ENCODE results near the gene UNC13D.
"Not testable (repeated sequence)": the region's sequence is repeated elsewhere in the genome, so short reads cannot be mapped to it uniquely, and the experiment has no call there.

Gene UNC13D

DNA sequence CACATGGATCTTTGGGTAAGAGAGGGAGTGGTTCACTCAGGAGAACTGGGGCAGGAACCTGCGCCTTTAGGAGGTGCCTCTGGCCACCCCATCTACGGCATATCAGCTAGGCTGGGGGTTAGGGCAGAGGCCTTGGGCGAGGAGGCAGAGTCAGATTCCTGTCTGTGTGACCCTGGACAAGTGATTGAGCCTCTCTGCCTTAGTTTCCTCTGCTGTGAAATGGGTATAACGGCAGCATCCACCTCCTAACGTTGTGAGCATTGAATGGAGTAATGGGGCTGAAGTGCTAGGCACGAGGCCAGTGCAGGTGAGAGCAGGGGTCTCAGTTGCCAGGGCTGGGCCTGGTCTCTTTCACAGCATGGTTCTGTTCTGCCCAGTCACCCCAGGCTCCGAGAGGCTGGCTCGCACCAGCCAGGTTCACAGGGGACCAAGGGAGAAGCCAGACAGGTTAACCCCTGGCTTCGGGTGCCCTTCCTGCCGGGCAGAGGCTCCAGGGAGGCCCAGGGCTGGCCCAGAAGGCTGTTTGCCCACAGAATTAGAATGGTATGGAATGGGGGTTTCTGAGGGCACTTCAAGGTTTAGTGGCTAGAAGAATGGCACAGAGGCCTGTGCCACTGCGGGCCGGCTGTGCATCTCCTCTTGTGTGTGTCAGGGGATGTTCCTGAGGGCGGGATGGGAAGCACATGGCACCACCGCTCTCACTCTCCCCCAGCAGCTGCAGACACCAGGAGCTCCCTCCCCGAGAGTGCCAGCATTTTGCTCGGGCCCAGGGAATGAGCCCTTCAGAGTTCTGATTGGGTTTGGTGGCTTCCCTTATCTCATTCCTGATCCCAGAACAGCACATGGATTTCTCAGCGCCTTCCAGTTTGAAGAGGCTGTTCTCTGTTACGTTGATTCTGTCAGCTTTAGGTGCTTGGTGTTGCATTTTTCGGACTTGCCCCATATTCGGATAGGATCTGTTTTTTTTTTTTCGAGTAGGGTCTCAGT is 23.8 kb downstream of the UNC13D start:
- no peak for DNase-seq

DNA sequence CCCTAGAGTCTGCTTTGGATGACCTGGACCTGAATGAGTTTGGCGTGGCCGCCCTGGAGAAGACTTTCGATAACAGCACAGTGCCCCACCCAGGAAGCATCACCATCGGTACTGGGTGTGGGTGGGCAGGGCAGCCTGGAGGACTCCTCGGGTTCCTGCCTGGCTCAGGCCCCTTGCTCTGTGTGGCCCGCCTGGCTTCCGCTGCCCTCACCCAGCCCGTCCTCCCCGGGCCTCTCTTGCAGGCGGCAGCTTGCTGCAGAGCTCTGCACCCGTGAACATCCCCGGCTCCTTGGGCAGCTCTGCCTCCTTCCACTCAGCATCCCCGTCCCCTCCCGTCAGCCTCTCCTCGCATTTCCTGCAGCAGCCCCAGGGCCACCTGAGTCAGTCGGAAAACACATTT is 24.5 kb downstream of the UNC13D start:
- DNase-seq, result no peak

DNA sequence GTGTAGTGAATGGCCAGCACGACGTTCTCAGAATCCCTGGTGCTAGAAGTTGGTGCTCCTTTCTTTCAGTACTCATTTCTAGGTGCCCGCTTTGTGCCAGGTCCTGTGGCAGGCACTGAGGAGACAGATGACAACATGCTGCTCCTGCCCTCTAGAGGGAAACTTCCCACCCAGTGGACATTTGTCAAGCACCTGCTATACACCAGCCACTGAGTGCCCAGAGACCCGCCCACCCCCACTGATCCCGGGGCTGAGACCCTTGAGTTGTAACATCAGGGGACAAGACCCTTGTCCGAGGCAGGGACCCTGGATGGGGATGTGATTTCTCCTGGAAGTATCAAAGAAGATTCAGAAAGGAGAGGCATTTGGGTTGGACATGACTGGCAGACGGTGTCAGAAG is 25.1 kb downstream of the UNC13D start:
- no peak for DNase-seq

DNA sequence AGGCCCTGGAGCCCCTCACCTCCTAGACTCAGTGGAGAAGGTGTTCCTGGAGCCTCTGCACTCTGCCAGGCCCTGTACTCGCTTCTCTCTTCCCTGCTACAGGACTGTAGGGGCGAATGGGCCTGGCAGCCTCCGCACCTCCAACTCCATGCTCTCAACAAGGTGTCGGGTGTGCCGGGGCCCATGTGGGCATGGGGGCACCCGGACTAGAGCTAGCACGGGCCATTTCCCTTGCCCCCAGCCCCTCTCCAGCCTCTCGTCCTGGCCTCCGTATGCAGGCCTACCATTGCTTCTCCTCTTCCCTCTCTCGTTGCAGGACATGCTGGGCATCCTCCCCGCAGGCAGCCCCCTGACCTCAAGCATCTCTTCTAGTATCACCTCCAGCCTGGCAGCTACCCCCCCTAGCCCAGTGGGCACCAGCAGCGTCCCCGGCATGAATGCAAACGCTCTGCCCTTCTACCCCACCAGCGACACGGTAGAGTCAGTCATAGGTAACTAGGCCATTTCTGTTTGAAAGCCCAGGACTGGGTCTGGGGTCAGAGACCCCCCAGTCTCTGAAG is 25.8 kb downstream of the UNC13D start:
- DNase-seq, result no peak

DNA sequence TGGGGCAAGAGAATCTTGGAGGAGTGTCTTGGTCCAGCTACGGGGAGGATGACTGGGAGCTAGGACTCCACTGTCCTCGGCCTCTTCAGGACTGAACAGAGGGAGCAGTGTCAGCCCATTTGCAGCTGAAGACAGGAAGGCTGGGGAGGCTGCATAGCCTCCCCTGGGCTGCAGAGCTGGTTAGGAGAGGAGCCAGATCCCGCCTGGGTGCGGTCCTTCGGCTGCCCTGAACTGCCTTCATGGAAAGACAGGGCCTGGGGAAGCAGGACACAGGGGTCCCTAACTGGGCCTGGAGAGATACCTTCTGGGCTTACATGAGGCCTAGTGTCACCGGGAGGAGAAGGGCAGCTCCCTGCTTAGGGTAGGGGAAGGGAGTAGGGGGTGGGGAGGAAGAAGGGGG is 26.6 kb downstream of the UNC13D start:
- DNase-seq, result no peak

DNA sequence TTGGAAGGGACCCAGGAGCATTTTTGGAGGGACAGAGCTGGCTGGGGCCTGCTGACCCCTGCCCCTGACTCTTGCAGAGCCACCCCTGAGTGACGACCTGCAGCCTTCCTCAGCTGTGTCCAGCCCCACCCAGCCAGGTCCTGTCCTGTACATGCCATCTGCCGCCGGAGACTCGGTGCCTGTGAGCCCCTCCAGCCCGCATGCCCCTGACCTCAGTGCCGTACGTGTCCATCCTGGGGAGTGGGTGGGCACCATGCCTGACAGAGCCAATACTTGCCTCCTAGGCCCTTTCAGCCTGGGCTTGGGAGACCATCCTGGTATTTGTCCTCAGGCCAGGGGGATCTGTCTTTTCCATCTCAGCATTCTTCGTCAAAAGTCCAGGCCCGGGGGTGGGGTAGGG is 27.5 kb downstream of the UNC13D start:
- no peak for DNase-seq

DNA sequence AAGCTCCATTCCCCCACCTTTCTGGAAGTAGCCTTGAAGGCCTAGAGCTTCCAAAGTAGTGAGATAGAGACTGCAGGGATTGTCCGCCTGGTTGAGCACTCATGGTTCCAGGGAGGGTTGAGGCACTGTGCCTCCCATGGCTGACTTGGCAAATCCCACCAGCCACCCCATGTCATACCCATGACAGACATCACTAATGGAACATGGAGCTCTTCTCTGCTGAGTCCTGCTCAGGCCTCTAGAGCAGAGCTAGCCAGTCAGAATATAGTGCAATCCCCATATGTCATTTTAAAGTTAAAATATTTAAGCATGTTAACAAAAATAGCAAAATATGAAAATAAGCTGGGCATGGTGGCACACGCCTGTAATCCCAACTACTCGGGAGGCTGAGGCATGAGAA is 28.8 kb downstream of the UNC13D start:
- DNase-seq, result no peak

DNA sequence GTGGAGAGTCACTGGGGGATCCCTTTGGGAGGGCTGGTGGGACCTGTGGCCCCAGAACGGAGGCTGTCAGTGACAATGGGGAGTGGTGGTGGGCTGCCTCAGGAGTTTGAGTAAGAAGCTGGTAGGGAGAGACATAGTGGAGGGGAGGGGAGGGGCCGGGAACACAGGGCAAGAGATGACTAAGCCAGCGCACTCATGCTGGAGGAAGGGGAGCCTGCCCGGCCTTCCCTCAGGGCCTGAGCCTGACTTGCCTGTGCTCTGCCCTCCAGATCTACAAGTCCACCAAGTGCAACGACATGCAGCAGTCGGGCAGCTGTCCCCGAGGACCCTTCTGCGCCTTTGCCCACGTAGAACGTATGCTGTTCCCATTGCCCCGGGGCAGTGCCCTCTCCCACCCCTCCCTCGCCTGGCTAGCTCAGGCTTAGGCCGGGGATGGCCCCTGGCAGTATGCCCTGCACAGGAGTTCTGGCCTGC is 29.3 kb downstream of the UNC13D start:
- no peak for DNase-seq

DNA sequence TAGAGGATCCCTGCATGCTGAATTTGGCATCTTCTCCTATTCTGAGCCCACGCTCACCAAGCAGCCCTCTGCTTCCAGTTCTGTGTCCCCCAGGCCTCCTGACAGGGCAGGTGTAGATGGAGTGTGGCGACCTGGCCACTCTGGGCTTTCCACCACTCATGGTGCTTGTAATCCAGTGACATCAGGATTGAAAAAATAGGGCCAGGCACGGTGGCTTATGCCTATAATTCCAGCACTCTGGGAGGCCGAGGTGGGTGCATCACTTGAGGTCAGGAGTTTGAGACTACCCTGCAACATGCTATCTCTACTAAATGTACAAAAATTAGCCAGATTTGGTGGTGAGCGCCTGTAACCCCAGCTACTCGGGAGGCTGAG is 30.2 kb downstream of the UNC13D start:
- DNase-seq, result no peak

DNA sequence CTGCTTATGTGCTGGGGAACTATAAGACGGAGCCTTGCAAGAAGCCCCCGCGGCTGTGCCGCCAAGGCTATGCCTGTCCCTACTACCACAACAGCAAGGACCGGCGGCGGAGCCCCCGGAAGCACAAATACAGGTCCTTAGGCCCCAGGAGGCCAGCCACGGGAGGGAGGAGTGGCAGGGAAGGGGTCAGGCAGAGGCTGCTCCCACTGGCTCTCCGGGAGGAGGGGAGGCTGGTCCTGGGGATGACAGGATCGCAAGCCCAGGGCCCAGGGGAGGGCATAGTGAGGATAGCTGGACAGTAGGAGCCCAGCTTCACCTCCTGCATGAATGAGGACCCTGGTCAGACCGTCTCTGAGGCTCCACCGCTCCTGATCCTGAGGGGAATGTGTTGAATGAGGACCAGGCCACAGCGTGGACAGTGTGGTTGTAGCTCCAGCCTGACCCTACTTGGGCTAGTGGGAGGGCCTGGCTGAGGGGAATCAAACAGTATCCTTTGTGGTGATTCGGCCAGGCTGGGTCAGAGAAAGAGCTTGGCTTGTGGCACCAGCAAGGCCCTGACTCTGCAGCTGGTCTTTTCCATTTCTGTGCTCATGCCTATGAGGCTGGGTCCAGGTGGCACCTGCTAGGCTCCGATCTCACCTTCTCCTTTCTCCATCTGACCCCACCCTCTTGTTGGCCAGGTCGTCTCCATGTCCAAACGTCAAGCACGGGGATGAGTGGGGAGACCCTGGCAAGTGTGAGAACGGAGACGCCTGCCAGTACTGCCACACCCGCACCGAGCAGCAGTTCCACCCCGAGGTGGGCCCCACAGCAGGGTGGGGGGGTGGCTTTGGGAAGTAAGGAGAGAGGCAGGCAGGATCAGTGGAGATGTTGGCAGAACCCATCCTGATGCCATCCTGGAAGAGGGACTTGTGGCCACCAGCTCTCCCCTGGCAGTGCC is 30.9 kb downstream of the UNC13D start:
- no peak for DNase-seq

DNA sequence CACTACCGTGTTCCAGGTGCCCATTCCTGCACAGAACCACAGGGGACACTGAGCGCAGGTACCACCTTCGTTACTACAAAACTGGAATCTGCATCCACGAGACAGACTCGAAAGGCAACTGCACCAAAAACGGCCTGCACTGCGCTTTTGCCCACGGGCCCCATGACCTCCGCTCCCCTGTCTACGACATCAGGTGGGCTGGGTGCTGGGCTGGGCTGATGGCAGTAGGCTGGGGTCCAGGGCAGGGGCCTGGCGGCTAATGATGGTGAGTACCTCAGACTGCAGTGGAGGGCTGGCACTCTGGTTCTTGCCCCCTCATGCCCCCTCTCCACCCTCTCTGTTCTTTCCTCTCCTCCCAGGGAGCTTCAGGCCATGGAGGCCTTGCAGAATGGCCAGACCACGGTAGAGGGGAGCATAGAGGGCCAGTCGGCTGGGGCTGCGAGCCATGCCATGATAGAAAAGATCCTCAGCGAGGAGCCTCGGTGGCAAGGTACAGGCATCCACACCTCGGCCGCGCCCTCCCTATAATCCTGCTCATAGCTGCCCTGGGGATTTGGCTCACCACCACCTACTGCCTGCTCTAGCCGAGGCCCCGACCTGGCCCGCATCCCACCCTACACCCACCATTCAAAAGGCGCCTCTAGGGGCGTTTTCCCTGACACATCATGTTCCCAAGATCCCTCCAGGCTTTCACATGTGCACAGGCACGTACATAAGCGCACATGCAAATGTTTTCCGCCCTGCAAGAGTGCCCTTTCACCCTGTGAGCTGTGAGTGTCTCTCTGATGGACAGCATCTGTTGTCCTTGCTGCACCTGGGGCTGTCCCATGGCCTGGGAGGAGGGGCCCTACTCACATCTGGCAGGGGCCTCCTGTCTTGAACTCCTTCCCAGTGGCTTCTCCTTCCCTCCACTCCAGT is 31.8 kb downstream of the UNC13D start:
- no peak for DNase-seq

DNA sequence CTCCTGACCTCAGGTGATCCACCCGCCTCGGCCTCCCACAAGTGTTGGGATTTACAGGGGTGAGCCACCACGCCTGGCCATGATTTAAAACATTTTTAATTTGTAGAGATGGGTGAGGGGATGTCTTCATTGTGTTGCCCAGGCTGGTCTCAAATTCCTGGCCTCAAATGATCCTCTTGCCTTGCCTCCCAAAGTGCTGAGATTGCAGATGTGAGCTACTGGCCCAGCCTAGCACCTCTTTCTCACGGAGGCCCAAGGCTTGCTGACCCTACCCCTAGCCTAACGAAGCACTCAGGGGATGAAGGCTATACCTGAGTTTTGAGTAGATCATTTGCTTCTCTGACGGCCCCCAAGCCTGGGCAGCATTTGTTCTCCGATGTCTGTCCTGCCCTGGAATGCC is 33.0 kb downstream of the UNC13D start:
- no peak for DNase-seq

DNA sequence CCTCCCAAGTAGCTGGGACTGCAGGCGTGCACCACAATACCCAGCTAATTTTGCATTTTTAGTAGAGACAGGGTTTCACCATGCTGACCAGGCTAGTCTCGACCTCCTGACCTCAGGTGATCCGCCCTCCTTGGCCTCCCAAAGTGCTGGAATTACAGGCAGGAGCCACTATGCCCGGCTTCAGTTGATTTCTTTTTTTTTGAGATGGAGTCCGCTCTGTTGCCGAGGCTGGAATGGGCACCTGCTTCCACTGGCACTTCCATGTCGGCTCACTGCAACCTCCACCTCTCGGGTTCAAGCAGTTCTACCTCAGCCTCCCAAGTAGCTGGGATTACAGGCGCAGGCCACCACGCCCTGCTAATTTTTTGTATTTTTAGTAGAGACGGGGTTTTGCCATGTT is 33.4 kb downstream of the UNC13D start:
- DNase-seq, result not testable (repeated sequence)

DNA sequence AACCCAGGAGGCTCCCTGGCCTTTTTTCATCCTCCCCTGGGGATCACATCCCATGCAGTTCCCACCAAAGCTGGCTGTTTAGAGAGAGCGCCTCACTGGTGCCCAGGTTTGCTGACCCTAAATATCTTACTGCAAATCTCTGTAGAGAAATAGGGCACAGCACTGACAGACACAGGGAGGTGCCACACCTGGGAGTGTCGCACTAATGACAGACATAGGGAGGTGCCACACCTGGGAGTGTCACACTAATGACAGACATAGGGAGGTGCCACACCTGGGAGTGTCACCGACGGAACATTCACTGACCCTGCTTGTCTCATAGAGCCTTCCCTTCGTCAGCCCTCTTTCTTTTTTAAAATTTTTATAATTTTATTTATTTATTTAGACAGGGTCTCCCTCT is 34.0 kb downstream of the UNC13D start:
- no peak for DNase-seq

DNA sequence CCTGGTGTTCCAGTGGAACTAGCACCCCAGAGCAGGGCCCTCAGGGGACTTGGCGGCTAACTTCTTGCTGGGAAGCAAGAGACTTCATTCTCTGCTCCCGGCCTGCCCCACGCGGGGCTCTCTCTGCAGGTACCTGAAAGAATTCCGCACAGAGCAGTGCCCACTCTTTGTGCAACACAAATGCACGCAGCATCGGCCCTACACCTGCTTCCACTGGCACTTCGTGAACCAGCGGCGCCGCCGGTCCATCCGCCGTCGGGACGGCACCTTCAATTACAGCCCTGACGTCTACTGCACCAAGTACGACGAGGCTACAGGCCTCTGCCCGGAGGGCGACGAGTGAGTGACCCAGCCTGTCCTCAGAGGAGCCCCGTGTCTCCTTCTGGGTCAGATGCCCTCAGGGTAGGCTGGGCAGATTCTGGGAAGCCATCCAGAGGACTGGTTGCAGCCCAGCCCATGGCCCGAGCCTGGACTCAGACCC is 34.5 kb downstream of the UNC13D start:
- DNase-seq, result no peak

DNA sequence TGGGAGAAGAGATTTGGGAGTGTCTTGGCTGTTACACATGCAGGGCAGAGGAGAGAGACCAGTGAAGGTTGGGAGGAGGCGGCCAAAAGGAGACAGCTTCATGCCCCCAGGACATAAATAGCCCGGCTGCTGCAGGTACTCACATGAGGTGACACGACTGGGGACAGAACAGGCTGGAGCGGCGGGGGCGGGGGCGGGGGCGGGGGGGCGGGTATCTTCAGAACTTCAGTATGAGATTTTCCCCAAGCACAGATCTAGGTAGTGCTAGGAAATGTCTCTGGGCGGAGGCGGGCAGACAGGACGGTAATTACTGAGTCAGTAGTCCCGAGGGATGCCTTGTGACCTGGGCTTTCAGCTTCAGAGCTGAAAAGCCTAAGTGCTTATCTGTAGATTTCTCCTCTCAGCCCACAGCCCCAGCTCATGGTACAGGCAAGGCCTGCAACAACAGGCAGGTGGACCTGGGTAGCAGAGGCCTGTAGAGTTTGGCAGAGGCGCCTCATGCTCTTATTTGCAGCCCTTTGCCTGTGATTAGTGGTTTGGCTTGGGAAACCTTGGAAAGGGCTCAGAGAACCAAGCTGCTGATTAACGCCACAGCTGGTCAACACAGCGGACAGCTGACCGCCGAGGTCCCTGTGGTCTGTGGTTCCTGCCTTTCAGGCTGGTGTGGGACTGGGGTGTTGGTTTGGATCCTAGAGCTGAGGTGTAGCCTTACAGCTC is 35.1 kb downstream of the UNC13D start:
- DNase-seq, result peak in 2 of 4 experiments; percentile 45 to 49

DNA sequence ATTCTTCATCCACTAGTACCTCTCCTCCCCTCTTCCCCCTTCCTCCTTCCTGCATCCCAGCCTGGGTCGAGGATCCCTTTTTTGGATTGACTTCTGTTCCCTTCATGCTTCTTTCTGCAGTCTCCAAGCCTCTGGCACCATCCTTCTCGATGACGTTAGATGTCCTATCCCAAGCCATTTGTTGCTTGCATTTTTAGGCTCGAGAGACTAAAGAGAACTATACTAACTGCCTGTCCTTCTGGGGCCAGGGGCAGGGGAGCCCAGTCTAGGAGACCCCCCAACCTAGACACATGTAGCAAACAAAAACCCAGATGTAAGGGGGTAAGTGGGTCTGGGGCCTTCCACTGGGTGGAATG is 35.7 kb downstream of the UNC13D start:
- no peak for DNase-seq

DNA sequence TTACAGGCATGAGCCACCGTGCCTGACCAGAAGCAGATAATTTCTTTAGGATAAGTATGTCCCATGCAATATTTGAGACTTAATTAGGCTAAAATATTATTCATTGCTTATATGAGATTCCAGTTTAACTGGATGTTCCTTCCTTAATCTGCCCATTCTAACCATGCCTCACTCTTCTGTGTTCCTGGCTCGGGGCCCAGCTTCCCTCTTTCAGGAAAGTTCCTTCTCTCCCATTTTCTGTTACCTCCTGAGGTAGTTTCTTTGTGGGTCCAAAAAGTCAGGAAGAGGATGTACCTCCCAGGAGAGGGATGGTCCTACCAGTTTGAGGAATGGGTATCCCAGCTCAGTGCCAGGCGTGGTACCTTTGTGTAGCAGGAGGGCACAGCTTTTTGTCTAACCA is 36.3 kb downstream of the UNC13D start:
- no peak for DNase-seq

DNA sequence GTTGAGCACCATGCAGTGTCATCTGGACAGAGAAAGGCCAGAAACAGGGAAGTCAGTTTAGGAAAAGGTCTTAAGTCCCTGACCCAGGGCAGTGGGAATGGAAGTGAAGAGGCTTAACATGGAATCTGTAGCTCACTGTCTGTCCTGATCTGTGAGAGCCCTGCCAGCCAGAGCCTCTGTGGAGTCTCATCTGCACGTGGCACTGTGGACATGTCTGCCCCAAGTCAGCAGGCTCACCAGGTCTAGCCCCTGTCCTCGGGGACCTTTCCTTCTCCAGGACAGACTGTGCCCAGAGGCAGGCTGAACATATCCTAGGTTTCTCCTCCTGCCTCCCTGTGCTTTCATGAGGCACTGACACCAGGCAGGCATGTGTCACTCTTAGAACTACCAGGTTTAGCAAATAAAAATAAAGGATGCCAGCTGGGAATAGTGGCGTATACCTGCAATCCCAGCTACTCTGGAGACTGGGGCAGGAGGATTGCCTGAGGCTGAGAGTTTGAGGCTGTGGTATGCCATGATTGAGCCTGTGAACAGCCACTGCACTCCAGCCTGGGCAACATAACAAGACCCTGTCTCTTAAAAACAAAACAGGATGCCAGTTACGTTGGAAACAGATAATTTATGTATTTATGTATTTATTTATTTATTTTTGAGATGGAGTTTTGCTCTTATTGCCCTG is 37.2 kb downstream of the UNC13D start:
- DNase-seq, result no peak

DNA sequence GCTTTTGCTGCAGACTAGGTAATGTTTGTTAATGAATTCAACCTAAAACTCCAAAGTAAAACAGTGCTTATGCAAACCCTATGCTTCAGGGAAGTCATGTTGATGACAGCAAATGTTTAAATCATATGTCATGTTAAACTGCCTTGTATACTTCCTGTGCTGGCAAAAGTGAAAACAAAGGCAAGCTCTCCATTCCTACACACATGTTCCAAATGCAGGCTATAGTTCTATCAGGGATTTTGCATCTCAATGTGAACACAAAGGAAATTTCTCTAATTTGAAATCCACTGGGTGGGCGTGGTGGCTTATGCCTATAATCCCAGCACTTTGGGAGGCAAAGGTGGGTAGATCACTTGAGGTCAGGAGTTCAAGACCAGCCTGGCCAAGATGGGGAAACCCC is 40.3 kb downstream of the UNC13D start:
- DNase-seq, result no peak

DNA sequence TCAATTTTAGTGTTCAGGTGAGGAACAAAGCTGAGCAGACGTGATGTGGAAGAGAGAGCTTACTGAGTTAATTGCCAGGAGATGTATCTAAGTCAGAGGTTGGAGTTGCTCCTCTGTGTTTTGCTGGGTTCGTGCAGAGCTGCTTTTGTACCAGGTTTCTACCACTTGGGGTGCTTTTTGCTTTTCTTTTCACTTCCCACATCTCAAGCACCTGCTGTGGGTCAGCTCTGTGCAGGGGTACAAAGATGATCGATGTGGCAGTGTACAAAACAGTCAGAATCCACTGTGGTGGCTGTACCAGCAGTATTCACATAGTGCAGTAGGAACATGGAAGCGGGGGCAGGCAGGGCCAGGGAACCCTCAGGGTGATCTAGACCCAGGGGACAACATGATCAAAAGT is 44.8 kb downstream of the UNC13D start:
- no peak for DNase-seq
